ENCODE data around the gene VAMP4. TPM values are rescaled to one million over a fixed set of nuclear protein-coding genes. Genes with fewer than 3 reads are reported as not detected.

Gene VAMP4
- total RNA-seq, 1 experiment from 2014 or later = 4.2 TPM

DNA sequence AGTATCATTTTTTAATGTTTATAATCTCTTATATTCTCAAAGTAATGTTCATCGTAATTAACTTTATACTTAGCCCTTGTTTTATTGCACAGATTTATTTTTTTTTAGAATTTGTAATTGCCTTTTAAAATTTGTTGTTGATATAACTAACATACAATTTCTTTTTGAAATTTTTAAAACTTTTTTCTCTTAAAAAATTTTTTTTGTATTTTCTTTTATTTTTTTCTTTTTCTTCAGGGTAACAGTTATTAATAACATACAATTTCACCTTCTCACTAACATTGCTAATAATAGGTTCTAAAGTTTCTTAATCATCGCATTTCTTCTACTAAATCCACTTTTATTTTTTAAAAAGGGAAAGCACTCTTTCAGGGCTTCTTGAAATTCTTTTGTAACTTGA lies 11.3 kb upstream of the VAMP4 start:
- H2AK5ac ChIP-seq (ENCODE audit: insufficient read length, low read length) = no peak overlapping the region
- H3K27ac ChIP-seq (ENCODE audit: insufficient read length, low read depth, low read length) = no peak overlapping the region
- H3T11ph ChIP-seq (ENCODE audit: low read length) = no peak overlapping the region
- H3K56ac ChIP-seq (ENCODE audit: insufficient read length, low read depth, low read length) = no peak overlapping the region
- Mint-ChIP-seq H3K27ac (no peak overlapping the region), H3K4me1 (peaks cover 13 to 14% of the 10 kb centered on the region in 2 experiments), H3K27me3 (ENCODE audit: low read depth) (no peaks in the 10 kb centered on the region; the same call in 1 of the 2 replicates), H3K36me3 (ENCODE audit: insufficient read depth in 1 of 3, low read depth in 3 of 3) (peaks cover 0 to 13% (median 10%) of the 10 kb centered on the region in 3 experiments; a peak in 5 of 7 replicates), H3K9me3 (peaks cover 9 to 20% of the 10 kb centered on the region in 2 experiments), H3K4me3 (no peak overlapping the region)
- no peak overlapping the region for H4K5ac ChIP-seq (ENCODE audit: insufficient read length, low read depth, low read length)
- no peak overlapping the region for H3K4ac ChIP-seq (ENCODE audit: low read depth, low read length)
- no peaks in the 10 kb centered on the region for H3K9me3 ChIP-seq (ENCODE audit: control insufficient read depth, low read depth, low read length)
- no peak overlapping the region for H2BK20ac ChIP-seq (ENCODE audit: low read depth, low read length, poor library complexity, severe bottlenecking)
- 100% methylated on average over 1 of the region's 2 CpGs for WGBS (ENCODE audit: extremely low coverage, insufficient read length, low lambda C conversion rate)
- TF ChIP-seq, protein P1, sequence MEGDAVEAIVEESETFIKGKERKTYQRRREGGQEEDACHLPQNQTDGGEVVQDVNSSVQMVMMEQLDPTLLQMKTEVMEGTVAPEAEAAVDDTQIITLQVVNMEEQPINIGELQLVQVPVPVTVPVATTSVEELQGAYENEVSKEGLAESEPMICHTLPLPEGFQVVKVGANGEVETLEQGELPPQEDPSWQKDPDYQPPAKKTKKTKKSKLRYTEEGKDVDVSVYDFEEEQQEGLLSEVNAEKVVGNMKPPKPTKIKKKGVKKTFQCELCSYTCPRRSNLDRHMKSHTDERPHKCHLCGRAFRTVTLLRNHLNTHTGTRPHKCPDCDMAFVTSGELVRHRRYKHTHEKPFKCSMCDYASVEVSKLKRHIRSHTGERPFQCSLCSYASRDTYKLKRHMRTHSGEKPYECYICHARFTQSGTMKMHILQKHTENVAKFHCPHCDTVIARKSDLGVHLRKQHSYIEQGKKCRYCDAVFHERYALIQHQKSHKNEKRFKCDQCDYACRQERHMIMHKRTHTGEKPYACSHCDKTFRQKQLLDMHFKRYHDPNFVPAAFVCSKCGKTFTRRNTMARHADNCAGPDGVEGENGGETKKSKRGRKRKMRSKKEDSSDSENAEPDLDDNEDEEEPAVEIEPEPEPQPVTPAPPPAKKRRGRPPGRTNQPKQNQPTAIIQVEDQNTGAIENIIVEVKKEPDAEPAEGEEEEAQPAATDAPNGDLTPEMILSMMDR (conservative IDR thresholded peaks at IDR 0.05) = no peak
- H4K8ac ChIP-seq (replicated peaks; ENCODE audit: insufficient read length, low read depth, low read length) = no peak overlapping the region
- H2AFZ ChIP-seq (ENCODE audit: low read length) = no peak overlapping the region
- H2BK120ac ChIP-seq (ENCODE audit: low read depth, low read length, poor library complexity, severe bottlenecking) = no peak overlapping the region
- no peak overlapping the region for H3K23ac ChIP-seq (ENCODE audit: insufficient read length, low read depth, low read length)
- H3K79me1 ChIP-seq (ENCODE audit: insufficient read depth, low read depth, low read length, poor library complexity, severe bottlenecking) = no peaks in the 10 kb centered on the region
- peaks cover 12% of the 10 kb centered on the region; the same call in 1 of the 2 replicates for H3K4me1 ChIP-seq (ENCODE audit: insufficient read depth, low read length)
- H3K27me3 ChIP-seq (ENCODE audit: insufficient read depth, low read length) = no peaks in the 10 kb centered on the region
- H4K91ac ChIP-seq (ENCODE audit: insufficient read length, low read depth, low read length) = no peak overlapping the region
- H3K14ac ChIP-seq (ENCODE audit: insufficient read depth, low read length) = no peak overlapping the region
- H3K9ac ChIP-seq (ENCODE audit: extremely low read depth, insufficient read length, low read length) = no peak overlapping the region
- no peak overlapping the region for H2BK12ac ChIP-seq (ENCODE audit: insufficient read length, low read depth, low read length)
- no peak overlapping the region for H3K4me2 ChIP-seq (ENCODE audit: insufficient read depth, insufficient read length, low read length)
- no peak for DNase-seq
- H3K79me2 ChIP-seq (ENCODE audit: insufficient read depth, low read length) = no peaks in the 10 kb centered on the region
- H2BK5ac ChIP-seq (ENCODE audit: insufficient read length, low read length) = no peak overlapping the region
- no peak overlapping the region for H3K18ac ChIP-seq (ENCODE audit: insufficient read length, low read depth, low read length)
- no peaks in the 10 kb centered on the region for H3K23me2 ChIP-seq (ENCODE audit: insufficient read length, low read depth, low read length, poor library complexity, severe bottlenecking)
- no peak overlapping the region for H2BK15ac ChIP-seq (ENCODE audit: low read depth, low read length)
- no peaks in the 10 kb centered on the region for H4K20me1 ChIP-seq (ENCODE audit: control insufficient read depth, insufficient read depth, insufficient read length)
